AG04450 (cell line): ENCODE results near the gene FECH. TPM values are rescaled to one million over a fixed set of nuclear protein-coding genes. Genes with fewer than 3 reads are reported as not detected.

Source experiments
- CTCF ChIA-PET: fragments of 300-600, 350-600 bp; formaldehyde crosslinking; extraction: SDS; loops from one replicate; lab custom pipeline; 2022; ENCODE audit warnings: antibody characterized with exemption, inconsistent platforms; lab: Charles Lee
- POLR2A ChIA-PET: fragments of 350-600 bp; formaldehyde crosslinking; extraction: SDS; loops from one replicate; lab custom pipeline; 2021; ENCODE audit warnings: antibody characterized with exemption, inconsistent platforms; lab: Yijun Ruan, JAX
- DNase-seq: peaks from one replicate; pipeline ENCODE4 v3.0.0-alpha.2; 2011; ENCODE audit warnings: low read depth, low spot score
- H3K27ac ChIP-seq: one replicate; pipeline ENCODE4 v1.5.1; 2012; ENCODE audit warnings: low read depth, low read length, control low read depth
- H3K27me3 ChIP-seq: one replicate; pipeline ENCODE4 v1.6.0; 2012; ENCODE audit warnings: low read length; ENCODE audit not compliant: control insufficient read depth, insufficient read depth
- H3K4me3 ChIP-seq: 2 replicates; pipeline ENCODE4 v1.5.1; 2011; ENCODE audit warnings: mild to moderate bottlenecking, low read depth, low read length, control low read depth
- H3K9me3 ChIP-seq: 2 replicates; pipeline ENCODE4 v1.5.1; 2012; ENCODE audit warnings: low read length; ENCODE audit not compliant: control insufficient read depth, insufficient read depth
- polyA plus RNA-seq: library from polyadenylated mRNA; depleted of rRNA; stranded (reverse); fragments of >200 nt; gene quantifications from 2 replicates; pipeline ENCODE4 v1.2.3, GENCODE V29; 2011
- TF ChIP-seq, protein P1 (sequence below): IDR thresholded peaks from 2 replicates; pipeline ENCODE4 v1.5.1; 2011; ENCODE audit warnings: low read depth, low read length, control low read depth, inconsistent platforms

The FECH gene
- polyA plus RNA-seq, 1 experiment: 65.3 TPM

DNA sequence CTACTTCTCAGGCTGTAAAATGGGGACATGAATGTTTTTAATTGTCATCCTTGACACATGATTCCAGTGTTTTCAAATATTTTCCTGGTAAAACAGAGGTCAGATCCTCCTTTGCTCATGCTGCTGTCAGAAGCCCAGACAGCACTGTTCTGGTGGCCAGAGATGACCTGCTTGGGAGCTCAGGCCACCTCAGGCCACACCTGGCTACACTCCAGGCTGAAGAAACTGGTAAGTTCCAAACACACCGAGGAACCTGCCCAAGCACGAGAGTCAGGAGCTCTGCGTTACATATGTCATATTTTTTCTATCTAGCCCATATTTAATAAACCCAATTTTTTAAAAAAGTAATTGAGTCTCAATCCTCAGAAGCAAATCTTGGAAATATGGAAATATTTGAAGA is 47.9 kb downstream of the FECH start:
- Histone ChIP-seq H3K27ac (no peak overlapping the region), H3K4me3 (no peak overlapping the region), H3K27me3 (no peaks in the 10 kb centered on the region), H3K9me3 (no peaks in the 10 kb centered on the region; the same call in 1 of the 2 replicates)
- CTCF ChIA-PET: interaction anchor here (1.1 kb wide), 1 partner anchor 23 kb away, joined by 4 read pairs; no protein-coding TSS in a partner anchor
- no peak for DNase-seq
- TF ChIP-seq, protein P1, sequence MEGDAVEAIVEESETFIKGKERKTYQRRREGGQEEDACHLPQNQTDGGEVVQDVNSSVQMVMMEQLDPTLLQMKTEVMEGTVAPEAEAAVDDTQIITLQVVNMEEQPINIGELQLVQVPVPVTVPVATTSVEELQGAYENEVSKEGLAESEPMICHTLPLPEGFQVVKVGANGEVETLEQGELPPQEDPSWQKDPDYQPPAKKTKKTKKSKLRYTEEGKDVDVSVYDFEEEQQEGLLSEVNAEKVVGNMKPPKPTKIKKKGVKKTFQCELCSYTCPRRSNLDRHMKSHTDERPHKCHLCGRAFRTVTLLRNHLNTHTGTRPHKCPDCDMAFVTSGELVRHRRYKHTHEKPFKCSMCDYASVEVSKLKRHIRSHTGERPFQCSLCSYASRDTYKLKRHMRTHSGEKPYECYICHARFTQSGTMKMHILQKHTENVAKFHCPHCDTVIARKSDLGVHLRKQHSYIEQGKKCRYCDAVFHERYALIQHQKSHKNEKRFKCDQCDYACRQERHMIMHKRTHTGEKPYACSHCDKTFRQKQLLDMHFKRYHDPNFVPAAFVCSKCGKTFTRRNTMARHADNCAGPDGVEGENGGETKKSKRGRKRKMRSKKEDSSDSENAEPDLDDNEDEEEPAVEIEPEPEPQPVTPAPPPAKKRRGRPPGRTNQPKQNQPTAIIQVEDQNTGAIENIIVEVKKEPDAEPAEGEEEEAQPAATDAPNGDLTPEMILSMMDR: no peak
- POLR2A ChIA-PET: no interaction called here

DNA sequence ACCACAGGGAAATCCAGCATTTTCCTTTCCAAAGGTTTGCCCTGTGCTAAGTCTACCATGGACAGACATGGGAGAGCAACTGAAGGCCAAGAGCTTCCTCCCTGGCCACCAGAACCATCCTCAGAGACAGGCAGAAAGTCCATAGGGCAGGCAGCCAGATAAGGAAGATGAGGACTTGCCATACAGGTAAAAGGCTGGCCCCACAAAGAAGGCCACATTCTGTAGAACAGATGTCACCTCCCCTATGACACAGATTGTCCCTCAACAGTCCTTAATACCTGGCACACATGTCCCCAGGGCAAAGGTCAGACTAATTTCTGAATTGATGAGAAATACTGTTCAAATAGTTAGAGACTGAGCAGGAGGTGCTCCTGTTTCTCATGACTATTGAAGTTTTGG is 52.0 kb downstream of the FECH start:
- CTCF ChIA-PET: no interaction called here
- POLR2A ChIA-PET: no interaction called here
- Histone ChIP-seq H3K4me3 (no peak overlapping the region), H3K27me3 (no peaks in the 10 kb centered on the region), H3K27ac (no peak overlapping the region), H3K9me3 (no peaks in the 10 kb centered on the region)
- TF ChIP-seq, protein P1: no peak
- DNase-seq: no peak

DNA sequence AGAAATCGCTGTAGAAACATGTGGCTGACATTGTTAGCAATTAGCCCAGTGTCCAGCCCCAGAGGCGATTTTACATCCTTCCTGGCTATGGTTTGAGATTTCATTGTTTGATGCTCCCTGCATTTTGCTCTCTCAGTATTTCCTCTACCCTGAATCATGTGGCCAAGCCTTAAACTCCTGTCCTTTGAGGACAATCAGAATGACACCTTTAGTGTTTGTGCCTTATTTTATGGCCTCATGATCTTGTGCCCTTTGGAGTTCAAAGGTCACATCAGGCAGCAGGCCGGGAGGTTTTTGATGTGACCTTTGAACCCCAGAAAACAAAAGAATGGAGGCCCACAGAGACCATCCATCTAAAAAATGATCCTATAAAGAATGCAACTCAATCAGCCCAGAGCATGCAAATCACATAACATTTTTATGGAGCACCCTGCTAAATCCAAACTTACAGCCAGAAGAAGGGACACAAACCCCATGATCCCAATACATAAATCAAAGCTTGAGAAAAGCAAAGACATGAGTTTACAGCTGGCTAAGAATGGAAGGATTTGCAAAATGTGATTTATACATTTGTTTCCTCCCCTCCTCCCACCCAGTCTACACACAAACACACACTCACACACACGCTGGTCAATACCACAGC is 52.5 kb downstream of the FECH start:
- TF ChIP-seq, protein P1: no peak
- H3K27me3 ChIP-seq: no peaks in the 10 kb centered on the region
- ChIA-PET CTCF (interaction anchor here (1.3 kb wide), 1 partner anchor 18 kb away, joined by 3 read pairs; no protein-coding TSS in a partner anchor), POLR2A (interaction anchor here (0.6 kb wide), 1 partner anchor 49 kb away, joined by 3 read pairs; no protein-coding TSS in a partner anchor)
- H3K9me3 ChIP-seq: no peaks in the 10 kb centered on the region
- DNase-seq: no peak
- no peak overlapping the region for H3K4me3 ChIP-seq
- no peak overlapping the region for H3K27ac ChIP-seq

DNA sequence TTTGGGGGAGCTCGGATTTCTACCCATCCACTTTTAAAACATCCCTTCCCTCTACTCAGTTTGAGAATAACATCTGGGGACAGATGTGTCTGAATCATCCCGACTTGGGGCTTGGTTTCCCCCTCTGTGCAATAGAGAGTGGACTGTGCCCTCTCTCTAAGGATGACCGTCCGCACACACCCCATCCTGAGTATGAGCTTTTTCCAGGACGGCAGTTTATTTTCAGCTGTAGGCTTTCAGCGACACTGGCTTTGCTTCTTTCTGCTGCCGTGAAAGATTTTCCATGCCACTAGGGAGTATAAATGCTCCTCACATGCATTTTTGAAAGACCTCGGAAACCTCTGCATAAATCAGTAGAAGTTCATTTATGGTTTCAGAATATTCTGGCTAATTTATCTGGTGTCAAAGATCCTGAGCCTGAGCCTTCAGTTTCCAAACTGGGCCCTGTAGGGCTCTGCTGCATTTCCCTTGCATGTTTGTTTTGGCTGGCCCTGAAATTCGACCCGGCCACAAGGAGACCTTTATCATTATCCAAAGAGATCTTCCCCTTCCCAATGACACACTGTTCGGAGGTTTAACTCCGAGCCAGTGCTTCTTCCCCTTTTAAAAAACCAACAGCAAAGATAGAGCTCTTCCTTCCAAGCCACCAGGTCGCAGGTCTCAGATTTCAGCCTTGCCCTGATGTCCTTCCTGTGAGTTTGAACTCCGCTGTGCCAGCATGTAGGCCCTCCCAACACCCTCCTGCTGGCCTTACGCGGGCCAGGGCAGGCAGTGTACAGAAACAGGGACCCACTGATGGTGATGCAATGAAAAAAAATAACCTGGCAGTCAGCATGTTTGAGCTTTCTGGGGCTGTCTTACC is 53.3 kb downstream of the FECH start:
- H3K27me3 ChIP-seq: no peaks in the 10 kb centered on the region
- peak overlapping the region; percentile 31 for H3K27ac ChIP-seq
- ChIA-PET POLR2A (interaction anchor here (0.6 kb wide), 1 partner anchor 50 kb away, joined by 3 read pairs; no protein-coding TSS in a partner anchor), CTCF (interaction anchor here (1.3 kb wide), 1 partner anchor 17 kb away, joined by 3 read pairs; no protein-coding TSS in a partner anchor)
- TF ChIP-seq, protein P1: no peak
- H3K9me3 ChIP-seq: no peaks in the 10 kb centered on the region
- no peak overlapping the region for H3K4me3 ChIP-seq
- no peak for DNase-seq
